Keratinocyte (primary cell): Measurements from ENCODE around the gene AKAP13.

Experiments
- EZH2 ChIP-seq: IDR thresholded peaks from one replicate; pipeline ENCODE4 v1.6.1; 2012; ENCODE audit warnings: inconsistent platforms, mild to moderate bottlenecking, low read length, moderate library complexity
- TF ChIP-seq, protein P1 (sequence below), 3 experiments: IDR thresholded peaks in 1 of 3; conservative IDR thresholded peaks in 1 of 3; optimal IDR thresholded peaks in 1 of 3; 2 replicates in 2 of 3; 3 replicates in 1 of 3; pipeline versions ENCODE3 to v1.5.1; 2011; ENCODE audit warnings: low read length in 3 of 3, mild to moderate bottlenecking in 3 of 3, moderate library complexity in 2 of 3, control low read depth in 1 of 3, inconsistent platforms in 1 of 3; ENCODE audit not compliant: insufficient read depth in 2 of 3; ENCODE audit errors: extremely low read depth in 1 of 3

- no peak for TF ChIP-seq EZH2
- TF ChIP-seq, protein P1, sequence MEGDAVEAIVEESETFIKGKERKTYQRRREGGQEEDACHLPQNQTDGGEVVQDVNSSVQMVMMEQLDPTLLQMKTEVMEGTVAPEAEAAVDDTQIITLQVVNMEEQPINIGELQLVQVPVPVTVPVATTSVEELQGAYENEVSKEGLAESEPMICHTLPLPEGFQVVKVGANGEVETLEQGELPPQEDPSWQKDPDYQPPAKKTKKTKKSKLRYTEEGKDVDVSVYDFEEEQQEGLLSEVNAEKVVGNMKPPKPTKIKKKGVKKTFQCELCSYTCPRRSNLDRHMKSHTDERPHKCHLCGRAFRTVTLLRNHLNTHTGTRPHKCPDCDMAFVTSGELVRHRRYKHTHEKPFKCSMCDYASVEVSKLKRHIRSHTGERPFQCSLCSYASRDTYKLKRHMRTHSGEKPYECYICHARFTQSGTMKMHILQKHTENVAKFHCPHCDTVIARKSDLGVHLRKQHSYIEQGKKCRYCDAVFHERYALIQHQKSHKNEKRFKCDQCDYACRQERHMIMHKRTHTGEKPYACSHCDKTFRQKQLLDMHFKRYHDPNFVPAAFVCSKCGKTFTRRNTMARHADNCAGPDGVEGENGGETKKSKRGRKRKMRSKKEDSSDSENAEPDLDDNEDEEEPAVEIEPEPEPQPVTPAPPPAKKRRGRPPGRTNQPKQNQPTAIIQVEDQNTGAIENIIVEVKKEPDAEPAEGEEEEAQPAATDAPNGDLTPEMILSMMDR (optimal IDR thresholded peaks at IDR 0.05 in 1 of 3, IDR thresholded peaks at IDR 0.05 in 1 of 3, conservative IDR thresholded peaks at IDR 0.05 in 1 of 3; ENCODE audit: extremely low read depth in 1 of 3, insufficient read depth in 2 of 3, low read length in 3 of 3): no peak
Observed at GRCh38 chr15:85334241-85334640, 46.2 kb upstream of the AKAP13 start.
